HepG2 (cell line): ENCODE data around the gene COPE. TPM values are rescaled to one million over a fixed set of nuclear protein-coding genes. Genes with fewer than 3 reads are reported as not detected.

ENCODE experiments used
- ATAC-seq: fragments of 200-7000 bp; cut with Tn5 transposase; 3 replicates; pipeline ENCODE4 v1.9.1; 2020; ENCODE audit warnings: mild to moderate bottlenecking, moderate library complexity
- BruUV-seq: library from RNA; stranded (reverse); fragments of 400-500 nt; replicated peaks from 2 replicates; lab custom pipeline; 2021; lab: Mats Ljungman, UMichigan
- CTCF ChIA-PET: fragments of 300-600 bp; formaldehyde crosslinking; extraction: SDS; loops from one replicate; lab custom pipeline; 2021; ENCODE audit warnings: low total read pairs, inconsistent platforms, low intra/inter-chr PET ratio; lab: Yijun Ruan, JAX
- POLR2A ChIA-PET: fragments of 350-600 bp; sonication (Branson Sonifier 250); formaldehyde crosslinking; loops from one replicate; lab custom pipeline; 2020; ENCODE audit warnings: antibody characterized with exemption, inconsistent platforms; lab: Yijun Ruan, JAX
- DNase-seq: peaks from one replicate; pipeline ENCODE4 v3.0.0-alpha.2; 2015; ENCODE audit warnings: low spot score
- FAIRE-seq: peaks from 3 replicates; lab custom pipeline; 2011; peaks lifted over from hg19 to GRCh38; lab: Jason Lieb, UNC
- H2AFZ ChIP-seq: one replicate; pipeline ENCODE4 v1.6.1; 2011; ENCODE audit warnings: low read length, inconsistent platforms
- H3K27ac ChIP-seq: fragments of 300-600 bp; 3 replicates; pipeline ENCODE4 v1.8.0; 2011; ENCODE audit warnings: mixed run types, mild to moderate bottlenecking, mixed read lengths, low read length, inconsistent platforms; ENCODE audit not compliant: insufficient read depth; ENCODE audit errors: extremely low read length
- H3K27me3 ChIP-seq, 2 experiments: fragments of 200-600 bp in 1 of 2; 2 replicates in 1 of 2; 3 replicates in 1 of 2; pipeline versions ENCODE4 v1.6.0 to v1.8.0; 2011; ENCODE audit warnings: low read length in 2 of 2, mild to moderate bottlenecking in 2 of 2, moderate library complexity in 2 of 2, inconsistent platforms in 1 of 2; ENCODE audit not compliant: insufficient read depth in 2 of 2, control insufficient read depth in 1 of 2
- H3K36me3 ChIP-seq, 2 experiments: fragments of 200-600 bp in 1 of 2; replicated peaks in 1 of 2; 2 replicates in 1 of 2; 3 replicates in 1 of 2; pipeline versions ENCODE4 v1.5.1 to v1.8.0; 2011; ENCODE audit warnings: low read length in 2 of 2, inconsistent platforms in 1 of 2; ENCODE audit not compliant: insufficient read depth in 2 of 2, control insufficient read depth in 1 of 2
- H3K4me1 ChIP-seq: 2 replicates; pipeline ENCODE4 v1.5.1; 2012; ENCODE audit warnings: low read length, inconsistent platforms; ENCODE audit not compliant: insufficient read depth
- H3K4me2 ChIP-seq: 2 replicates; pipeline ENCODE4 v1.6.0; 2011; ENCODE audit warnings: low read depth, low read length, inconsistent platforms
- H3K4me3 ChIP-seq, 3 experiments: fragments of 200-600 bp in 1 of 3; sonication (generic), shearing (Covaris generic) in 1 of 3; replicated peaks in 1 of 3; 2 replicates each; pipeline ENCODE4 v1.5.1; 2011 to 2016; ENCODE audit warnings: low read length in 3 of 3, inconsistent platforms in 2 of 3, low read depth in 2 of 3, mild to moderate bottlenecking in 2 of 3, control low read depth in 1 of 3, mixed read lengths in 1 of 3; ENCODE audit not compliant: insufficient read depth in 1 of 3
- H3K79me2 ChIP-seq: one replicate; pipeline ENCODE4 v1.6.1; 2011; ENCODE audit warnings: low read length, inconsistent platforms; ENCODE audit not compliant: insufficient read depth
- H3K9ac ChIP-seq: 2 replicates; pipeline ENCODE4 v1.6.0; 2011; ENCODE audit warnings: mild to moderate bottlenecking, low read depth, low read length, inconsistent platforms; ENCODE audit not compliant: insufficient read depth
- H3K9me3 ChIP-seq: 2 replicates; pipeline ENCODE4 v1.5.1; 2012; ENCODE audit warnings: mild to moderate bottlenecking, low read length
- H4K20me1 ChIP-seq: 2 replicates; pipeline ENCODE4 v1.6.0; 2011; ENCODE audit warnings: inconsistent platforms, mild to moderate bottlenecking, low read length, moderate library complexity; ENCODE audit not compliant: insufficient read depth
- AGO1 ChIP-seq: fragments of 200-400 bp; formaldehyde crosslinking; IDR thresholded peaks from 2 replicates; pipeline ENCODE4 v1.6.1; 2017; ENCODE audit warnings: mild to moderate bottlenecking, low read depth, low read length, moderate library complexity; ENCODE audit not compliant: poor library complexity, severe bottlenecking
- EHMT2 ChIP-seq: fragments of 200-600 bp; sonication (generic); IDR thresholded peaks from 2 replicates; pipeline ENCODE4 v1.7.0; 2017; ENCODE audit warnings: antibody characterized with exemption, low read depth, low read length, borderline replicate concordance
- HMG20A ChIP-seq: IDR thresholded peaks from 2 replicates; pipeline ENCODE4 v1.6.1; 2016; ENCODE audit warnings: borderline replicate concordance
- KDM4B ChIP-seq: sonication (generic); formaldehyde crosslinking; IDR thresholded peaks from 2 replicates; pipeline ENCODE4 v1.4.0; 2020; ENCODE audit warnings: missing genetic modification reagents
- MAX ChIP-seq: IDR thresholded peaks from 2 replicates; pipeline ENCODE4 v1.6.1; 2012; ENCODE audit warnings: inconsistent platforms
- MED1 ChIP-seq: sonication (generic); formaldehyde crosslinking; IDR thresholded peaks from 2 replicates; pipeline ENCODE4 v1.4.0; 2020; ENCODE audit warnings: missing genetic modification reagents
- NR1H2 ChIP-seq: sonication (generic); formaldehyde crosslinking; IDR thresholded peaks from 2 replicates; pipeline ENCODE4 v1.8.1; 2022; ENCODE audit warnings: low read depth, missing genetic modification reagents, borderline replicate concordance
- SKIL ChIP-seq: sonication (generic); formaldehyde crosslinking; IDR thresholded peaks from 2 replicates; pipeline ENCODE4 v1.8.0; 2022; ENCODE audit warnings: missing genetic modification reagents, mild to moderate bottlenecking, moderate library complexity, borderline replicate concordance
- ZMYM3 ChIP-seq: sonication (generic); formaldehyde crosslinking; IDR thresholded peaks from 2 replicates; pipeline ENCODE4 v1.5.1; 2020; ENCODE audit warnings: mild to moderate bottlenecking, missing genetic modification reagents
- ZNF121 ChIP-seq: sonication (generic); formaldehyde crosslinking; IDR thresholded peaks from 2 replicates; pipeline ENCODE4 v1.5.0; 2020; ENCODE audit warnings: mild to moderate bottlenecking, missing genetic modification reagents
- ZNF280D ChIP-seq: sonication (generic); formaldehyde crosslinking; IDR thresholded peaks from 2 replicates; pipeline ENCODE4 v1.5.1; 2020; ENCODE audit warnings: mild to moderate bottlenecking, missing genetic modification reagents
- ZNF501 ChIP-seq: sonication (generic); formaldehyde crosslinking; IDR thresholded peaks from 2 replicates; pipeline ENCODE4 v1.5.1; 2020; ENCODE audit warnings: mild to moderate bottlenecking, moderate library complexity, missing genetic modification reagents
- ZNF619 ChIP-seq: sonication (generic); formaldehyde crosslinking; IDR thresholded peaks from 2 replicates; pipeline ENCODE4 v1.4.0; 2020; ENCODE audit warnings: mild to moderate bottlenecking, missing genetic modification reagents
- WGBS: methylation state at CpG from one replicate; pipeline ENCODE4 v1.1.6; 2017; ENCODE audit warnings: low lambda C conversion rate; 5-methylcytosine and 5-hydroxymethylcytosine counted together
- in situ Hi-C: cut with HindIII; loops from 2 replicates; pipeline ENCODE4 v1.10.0; 2017; ENCODE audit warnings: low pct_unique_long_range_greater_than_20kb; ENCODE audit not compliant: extremely low pct_ligation_motif_present
- intact Hi-C: fragments of 100-400 bp; cut with micrococcal nuclease; formaldehyde crosslinking; loops from one replicate; pipeline ENCODE4 v1.10.0; 2022; ENCODE audit not compliant: unreplicated experiment
- polyA plus RNA-seq, 8 experiments: library from polyadenylated mRNA; depleted of rRNA in 3 of 8; stranded (reverse) in 7 of 8; unstranded in 1 of 8; fragments of >200 nt; fragmentation: Illumina TruSeq in 4 of 8; extraction: Trizol in 4 of 8; gene quantifications; 2 replicates each; pipeline versions ENCODE4 v1.2.1 to v1.2.3, GENCODE V29; 2011 to 2016; ENCODE audit warnings: low read depth in 4 of 8, missing spikeins in 1 of 8, mixed read lengths in 1 of 8; ENCODE audit not compliant: insufficient read depth in 1 of 8
- total RNA-seq, 5 experiments: library from RNA; depleted of rRNA; stranded (reverse); fragments of >200 nt; fragmentation: Illumina TruSeq; extraction: Trizol; gene quantifications; 2 replicates each; pipeline ENCODE4 v1.2.3, GENCODE V29; 2016; ENCODE audit warnings: low read depth in 1 of 5

COPE gene
- total and polyA plus RNA-seq, 2 of the 13 experiments (the other 11 are each of a cell fraction or from before 2014, with no cell fraction given), result 189 to 205 TPM

- TF ChIP-seq NR1H2 (CRISPR knock-in tag), result no peak
- no peak for TF ChIP-seq EHMT2
- TF ChIP-seq, all 625 proteins: peak for 13
Measured at GRCh38 chr19:18898081-18898606, 21.0 kb downstream of the COPE start (continued).

GRCh38 chr19:18897094-18898029, 21.8 kb downstream of the COPE start:
- no peak overlapping the region for H3K9ac ChIP-seq
- H3K27ac ChIP-seq, result no peak overlapping the region
- H3K4me1 ChIP-seq, result peaks cover 23% of the 10 kb centered on the region
- H3K36me3 ChIP-seq, result peaks cover 1 to 8% of the 10 kb centered on the region in 2 experiments; a peak in 2 of 5 replicates
- intact Hi-C loops, result no loop called here
- in situ Hi-C loops, result loop anchor here (10.0 kb wide), 1 partner anchor 87 kb away; no protein-coding TSS in a partner anchor
- ATAC-seq (no peak), FAIRE-seq (no peak), DNase-seq (no peak)
- H3K79me2 ChIP-seq, result no peaks in the 10 kb centered on the region
- no peak overlapping the region for H3K4me3 ChIP-seq
- no peak overlapping the region for H3K4me2 ChIP-seq
- TF ChIP-seq AGO1 (no peak), SKIL (CRISPR knock-in tag) (0 out of 2 replicates have a peak, but pooled peaks have one; percentile 4), ZNF121 (CRISPR knock-in tag) (peak; percentile 81), ZNF501 (CRISPR knock-in tag) (no peak), ZNF619 (CRISPR knock-in tag) (no peak), HMG20A (CRISPR knock-in tag) (no peak), MAX (0 out of 2 replicates have a peak, but pooled peaks have one; percentile 9), ZNF280D (0 out of 2 replicates have a peak, but pooled peaks have one; percentile 24), KDM4B (CRISPR knock-in tag) (no peak), ZMYM3 (CRISPR knock-in tag) (peak; percentile 72), MED1 (CRISPR knock-in tag) (no peak)
- no peaks in the 10 kb centered on the region for H4K20me1 ChIP-seq
- POLR2A ChIA-PET, result interaction anchor here (0.6 kb wide), 1 partner anchor 303 kb away, joined by 3 read pairs; no protein-coding TSS in a partner anchor
- no peak overlapping the region for H2AFZ ChIP-seq
- CTCF ChIA-PET, result no interaction called here
- no TSS peak for BruUV-seq
- no peaks in the 10 kb centered on the region; a peak in 1 of 5 replicates for H3K27me3 ChIP-seq
- WGBS, result 89% methylated on average over 17 of the region's 25 CpGs
- no peaks in the 10 kb centered on the region for H3K9me3 ChIP-seq
